GM19438 (cell line): ENCODE measurements around the gene NEIL3.

Experiments used
- ATAC-seq: cut with Tn5 transposase; IDR thresholded peaks from one replicate; pipeline ENCODE4 v1.9.1; 2021; ENCODE audit warnings: low read depth; ENCODE audit not compliant: unreplicated experiment

The NEIL3 gene

DNA sequence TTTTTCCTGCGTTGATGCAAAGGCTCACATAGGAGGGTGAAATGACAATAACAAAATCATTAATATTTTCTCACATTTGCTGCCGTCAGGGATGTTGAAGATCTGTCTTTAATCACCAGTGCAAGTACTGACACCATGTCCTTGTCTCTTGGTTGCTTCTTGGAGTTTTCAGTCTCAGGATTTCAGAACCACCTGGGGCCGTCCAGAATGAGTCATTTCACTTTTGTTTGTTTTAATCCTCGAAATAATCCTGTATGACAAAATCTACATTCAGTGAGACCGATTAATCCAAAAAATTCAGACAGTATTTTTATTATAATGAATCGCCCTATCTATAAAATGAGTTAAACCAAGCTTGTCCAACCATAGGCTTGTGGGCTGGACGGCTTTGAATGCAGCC, 47.2 kb downstream of the NEIL3 start:
- no peak for ATAC-seq

DNA sequence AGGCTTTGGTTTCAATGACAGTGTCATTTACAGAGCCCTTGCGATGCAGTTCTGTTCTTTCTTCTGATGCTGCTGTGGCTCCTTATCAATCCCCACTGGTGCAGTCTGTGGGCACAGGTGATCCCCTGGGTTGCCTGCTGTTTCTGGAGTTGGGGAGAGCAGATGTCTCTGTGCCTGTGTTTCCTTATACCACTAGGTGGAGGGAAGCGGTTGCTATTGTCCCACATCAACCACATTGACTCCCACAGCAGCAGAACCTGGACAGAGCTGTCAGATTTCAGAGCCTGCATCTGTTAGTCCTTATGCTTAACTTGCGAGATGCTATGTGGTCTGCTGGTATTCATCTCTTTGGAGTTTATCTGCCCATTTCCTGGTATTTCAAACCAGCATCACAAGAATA, 57.7 kb downstream of the NEIL3 start:
- ATAC-seq, result no peak

DNA sequence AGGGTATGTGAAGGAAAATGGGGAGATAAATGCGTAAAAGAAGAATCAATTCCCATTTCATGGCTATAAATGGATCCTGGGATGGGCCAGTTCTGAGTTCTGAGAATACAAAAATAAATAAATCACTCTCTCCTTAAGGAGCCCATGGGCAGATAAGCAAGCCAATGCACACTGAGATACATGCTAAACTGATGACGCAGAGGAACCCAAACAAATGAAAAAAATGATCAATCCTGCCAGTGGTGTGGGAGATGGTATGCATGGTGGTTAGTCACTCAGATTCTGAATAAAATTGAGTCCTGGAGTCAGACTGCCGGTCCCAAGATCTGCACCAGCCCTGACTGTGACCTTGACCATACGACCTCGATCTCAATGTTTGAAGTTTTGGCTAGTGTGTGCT, 59.7 kb downstream of the NEIL3 start:
- no peak for ATAC-seq

DNA sequence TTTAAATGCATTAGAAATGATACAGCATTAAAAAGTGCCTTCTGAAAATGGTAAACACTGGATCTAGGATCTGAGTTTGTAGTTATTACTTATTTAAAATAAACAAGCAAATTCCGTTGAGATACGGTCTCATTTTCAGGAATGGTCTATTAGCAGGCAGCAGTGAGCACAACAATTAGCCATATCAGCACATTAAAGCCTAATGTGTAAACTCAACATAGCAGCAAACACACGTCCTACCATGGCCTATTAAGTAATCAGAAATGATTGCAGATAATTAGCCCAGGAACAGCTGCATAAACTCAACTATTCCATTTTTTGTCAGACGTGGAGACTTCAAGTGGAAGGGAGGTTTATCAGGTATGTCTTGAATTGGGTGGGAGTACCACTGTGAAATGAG, 61.8 kb downstream of the NEIL3 start:
- ATAC-seq, result no peak

DNA sequence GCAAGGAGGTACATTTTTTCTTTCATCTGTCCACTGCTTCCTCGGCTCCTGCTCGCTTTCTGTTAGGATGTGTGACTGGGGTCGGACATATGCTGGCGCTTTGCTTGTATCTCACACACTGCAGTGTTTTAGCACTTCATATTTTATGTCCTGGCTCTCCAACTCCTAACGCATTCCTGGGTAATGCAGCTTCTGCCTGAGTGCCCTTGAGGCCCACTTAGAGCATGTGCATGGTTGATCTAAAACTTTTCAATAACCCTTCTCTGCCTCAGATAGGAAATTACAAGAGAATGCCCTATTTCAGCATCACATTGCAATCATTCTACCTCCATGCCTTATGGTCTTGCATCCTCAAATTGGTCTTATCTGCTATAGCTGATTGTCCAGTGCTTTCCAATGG, 65.3 kb downstream of the NEIL3 start:
- no peak for ATAC-seq

DNA sequence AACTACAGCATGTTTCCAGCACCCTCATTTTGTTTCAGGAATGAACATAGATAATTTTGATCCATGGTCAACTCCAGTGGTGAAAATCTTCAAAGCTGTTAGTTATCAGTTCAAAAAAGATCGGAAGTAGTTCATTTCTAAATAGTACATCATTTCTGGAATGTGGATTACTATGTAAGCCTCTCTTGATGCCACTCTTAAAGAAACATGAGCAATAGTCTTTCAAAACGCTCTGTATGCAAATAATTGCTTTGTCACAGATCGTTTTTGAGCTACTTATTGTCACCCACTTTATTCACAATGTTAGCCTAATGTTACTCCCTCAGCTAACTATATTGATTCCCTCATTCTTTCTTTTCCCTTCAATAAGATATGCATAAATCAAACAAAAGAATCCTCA, 65.7 kb downstream of the NEIL3 start:
- ATAC-seq, result no peak

DNA sequence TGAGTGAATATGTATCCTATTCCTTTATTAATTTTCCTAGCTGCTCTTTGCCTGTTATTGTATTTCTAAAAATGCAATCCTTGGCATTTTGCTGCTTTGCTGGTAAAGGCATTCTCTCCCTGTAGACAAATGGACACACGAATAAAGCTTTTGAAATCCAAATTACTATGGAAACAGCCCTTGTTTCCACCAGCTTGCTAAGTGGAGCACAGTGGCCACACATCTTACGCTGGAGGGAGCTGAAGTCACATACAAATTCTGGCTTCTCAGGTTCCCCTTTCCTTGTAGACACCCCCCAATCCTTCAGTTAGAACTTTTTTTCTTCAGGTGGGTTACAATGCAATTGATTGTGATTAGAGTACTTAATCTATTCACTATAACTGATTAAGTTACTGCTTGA, 66.3 kb downstream of the NEIL3 start:
- no peak for ATAC-seq

DNA sequence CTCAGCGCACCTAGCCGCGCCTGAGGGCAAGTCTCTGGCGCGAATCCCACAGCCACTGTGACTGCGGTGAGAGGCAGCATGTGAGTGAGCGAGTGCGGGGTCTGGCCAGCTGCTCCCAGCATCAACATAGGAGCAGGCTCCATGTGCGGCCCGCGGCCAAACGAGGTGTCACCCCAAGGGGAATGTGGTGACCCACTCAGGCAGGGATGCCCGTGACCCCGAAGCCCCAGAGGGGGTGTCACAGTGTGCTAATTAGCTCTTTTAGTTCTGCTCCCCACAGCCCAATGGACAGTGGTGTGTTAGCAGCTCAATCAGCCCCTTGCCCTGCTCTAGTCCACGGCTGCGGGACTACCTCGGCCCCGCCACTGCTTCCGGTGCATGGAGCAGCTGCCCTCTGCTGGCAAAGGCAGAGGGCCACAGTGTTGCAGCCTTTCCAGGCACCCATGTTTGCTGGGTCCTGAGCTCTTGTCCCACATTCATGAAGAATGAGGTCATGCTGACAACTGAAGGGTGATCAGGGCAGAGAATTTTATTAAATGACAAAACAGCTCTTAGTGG, 71.1 kb downstream of the NEIL3 start:
- no peak for ATAC-seq

DNA sequence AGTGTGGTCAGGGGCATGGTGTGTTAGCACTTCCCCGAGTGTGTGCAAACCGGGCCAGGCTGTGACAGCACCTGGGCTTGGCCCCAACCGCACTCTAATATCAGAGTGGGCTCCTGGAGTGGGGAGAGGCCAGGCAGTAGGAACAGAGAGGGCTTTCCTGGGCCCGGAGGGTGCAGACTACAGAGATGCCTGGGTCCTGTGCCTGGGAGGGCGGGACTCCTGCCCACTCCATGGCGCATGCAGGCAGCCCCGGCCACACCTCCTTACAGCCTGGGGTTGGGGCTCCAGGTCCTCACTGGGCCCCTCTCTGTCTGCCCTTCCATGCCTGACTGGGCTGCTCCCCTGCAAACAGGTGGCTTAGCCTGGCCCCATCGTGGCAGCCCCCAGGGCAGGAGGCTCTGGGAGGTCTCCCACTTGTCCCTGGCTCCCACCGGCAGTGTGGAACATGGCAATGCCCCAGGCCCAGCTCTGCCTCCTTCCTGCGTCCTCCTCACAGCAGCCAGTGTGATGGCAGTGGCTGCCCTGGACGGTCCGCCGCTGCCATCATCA, 72.2 kb downstream of the NEIL3 start:
- no peak for ATAC-seq

DNA sequence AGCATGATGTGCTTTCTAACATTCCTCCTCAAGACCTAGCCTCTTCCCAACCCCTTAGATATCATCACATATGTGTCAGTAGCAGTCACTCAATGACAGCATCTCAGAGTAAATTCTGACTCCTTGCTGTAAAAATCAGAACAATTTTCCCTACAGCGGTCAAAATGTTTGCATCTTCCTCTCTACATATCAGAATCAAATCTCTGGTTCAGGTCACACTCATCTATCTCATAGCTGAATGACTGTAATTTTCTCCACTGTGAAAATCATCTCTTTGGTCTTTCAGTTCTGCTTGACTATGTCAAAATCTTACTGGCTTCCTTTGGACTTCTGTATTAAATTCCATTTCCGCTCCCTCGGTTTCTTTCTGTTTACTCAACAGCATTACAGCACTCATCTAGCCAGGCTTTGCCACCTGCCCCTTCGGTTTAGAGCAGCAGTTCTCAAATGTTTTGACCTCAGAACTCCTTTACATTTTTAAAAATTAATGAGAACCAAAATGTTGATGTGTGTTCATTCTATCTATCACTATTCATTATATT, 75.3 kb downstream of the NEIL3 start:
- no peak for ATAC-seq

DNA sequence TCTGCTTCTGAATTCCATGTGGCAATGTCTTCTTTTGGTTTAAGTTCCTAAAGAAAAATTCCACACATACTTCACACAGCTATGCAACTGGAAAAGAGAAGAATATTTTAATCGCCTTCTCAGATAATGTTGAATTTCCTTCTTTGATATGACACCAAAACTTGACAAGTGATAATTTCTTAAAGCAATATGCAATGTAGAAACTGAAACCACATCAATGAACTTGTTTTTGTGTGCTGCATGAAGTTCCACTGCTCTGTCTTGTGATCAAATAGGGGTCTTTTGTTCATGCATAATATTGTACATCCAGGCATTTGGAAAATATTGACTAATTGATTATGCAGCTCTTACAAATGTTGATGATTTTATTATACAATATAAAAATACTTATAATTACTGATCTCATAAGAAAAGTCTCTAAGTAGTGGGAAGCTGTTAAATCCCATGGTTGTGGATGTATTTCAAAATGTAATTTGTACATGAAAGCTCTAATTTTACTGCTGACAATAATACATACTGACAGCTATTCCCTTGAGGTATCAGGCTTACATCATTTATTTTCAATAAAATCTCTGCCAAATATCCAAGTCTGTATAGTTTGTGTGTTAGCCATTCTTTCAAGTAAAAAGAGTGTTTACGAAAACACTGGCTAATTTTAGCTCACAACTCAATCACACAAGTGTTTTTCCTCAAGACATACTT, 76.1 kb downstream of the NEIL3 start:
- ATAC-seq, result no peak

DNA sequence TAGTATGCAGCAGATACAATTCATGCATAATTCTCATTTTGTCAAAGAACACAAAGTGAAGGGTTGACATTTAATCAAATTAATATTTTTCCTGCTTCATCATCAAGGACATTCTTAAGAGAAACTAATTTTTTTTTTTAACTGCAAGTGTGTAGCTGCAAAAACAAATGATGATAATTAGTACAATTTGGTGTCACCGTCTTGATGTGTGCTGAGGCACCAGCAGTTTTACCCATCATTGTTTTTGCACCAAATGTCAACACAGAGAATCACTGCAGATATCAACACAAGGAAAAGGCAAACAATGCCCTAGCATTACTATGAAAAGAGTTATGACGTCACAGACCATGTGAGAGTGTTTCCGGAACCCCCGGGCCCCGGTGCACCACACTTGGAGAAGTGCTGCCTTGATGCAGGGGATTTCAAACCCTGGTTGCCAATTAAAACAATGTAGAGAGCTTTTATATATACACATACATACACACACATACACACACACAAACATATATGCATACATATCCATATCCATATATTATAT, 76.7 kb downstream of the NEIL3 start:
- no peak for ATAC-seq

DNA sequence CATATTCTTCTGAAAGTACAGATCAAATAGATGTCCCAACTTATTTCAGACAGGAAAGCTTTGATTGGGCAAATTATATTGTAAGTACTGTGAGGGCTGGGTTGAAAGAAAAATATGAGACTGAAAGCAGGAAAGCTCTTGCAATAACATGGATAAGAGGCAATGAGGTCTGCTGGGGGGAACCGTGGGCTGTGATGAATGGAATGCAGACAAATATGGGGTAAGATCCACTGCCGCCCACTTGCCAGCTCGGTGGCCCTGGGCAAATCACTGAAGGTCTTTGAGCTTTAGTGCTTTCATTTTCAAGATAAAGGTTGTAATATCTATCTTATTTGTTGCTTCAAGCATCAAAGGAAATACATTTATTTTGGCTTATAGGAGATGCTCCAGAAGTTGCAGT, 81.6 kb downstream of the NEIL3 start:
- no peak for ATAC-seq

DNA sequence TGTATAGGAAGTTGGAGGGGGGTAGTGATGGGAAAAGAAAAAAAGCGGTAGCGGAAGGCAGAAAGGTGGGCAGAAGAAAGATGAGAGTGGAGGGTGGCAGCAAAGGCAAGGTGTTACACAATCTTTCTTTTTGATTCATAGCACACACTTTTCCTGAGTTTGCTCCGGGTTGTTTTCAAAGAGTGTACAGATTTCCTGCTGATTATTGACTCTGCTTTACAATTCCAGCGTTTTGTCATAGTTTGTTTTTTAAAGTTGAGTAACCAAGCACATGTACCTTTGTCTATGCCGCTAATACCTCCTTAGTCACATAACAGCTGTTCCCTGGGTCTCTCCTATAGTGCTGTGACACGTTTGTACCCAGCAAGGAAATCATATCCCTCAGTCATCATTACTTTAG, 82.3 kb downstream of the NEIL3 start:
- no peak for ATAC-seq

DNA sequence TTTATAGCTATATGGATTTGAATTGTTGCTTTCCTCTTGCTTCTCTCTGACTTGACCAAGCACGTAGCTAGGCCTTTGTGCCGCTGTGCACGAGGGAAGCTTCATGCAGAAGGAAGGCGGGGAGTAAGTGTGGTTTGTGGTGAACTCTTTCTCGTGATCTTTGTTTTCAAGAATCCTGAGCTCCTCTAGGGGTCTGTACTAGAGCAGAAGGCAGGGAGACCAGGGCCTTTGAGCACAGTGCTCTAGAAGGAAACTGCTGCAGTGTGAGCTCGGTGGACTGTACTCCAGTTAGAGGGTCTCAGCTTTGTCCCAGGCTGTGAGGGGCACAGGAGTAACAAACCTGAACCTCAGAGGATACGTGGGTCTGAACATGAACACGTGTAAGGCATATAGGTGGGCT, 83.6 kb downstream of the NEIL3 start:
- peak; percentile 84 for ATAC-seq

DNA sequence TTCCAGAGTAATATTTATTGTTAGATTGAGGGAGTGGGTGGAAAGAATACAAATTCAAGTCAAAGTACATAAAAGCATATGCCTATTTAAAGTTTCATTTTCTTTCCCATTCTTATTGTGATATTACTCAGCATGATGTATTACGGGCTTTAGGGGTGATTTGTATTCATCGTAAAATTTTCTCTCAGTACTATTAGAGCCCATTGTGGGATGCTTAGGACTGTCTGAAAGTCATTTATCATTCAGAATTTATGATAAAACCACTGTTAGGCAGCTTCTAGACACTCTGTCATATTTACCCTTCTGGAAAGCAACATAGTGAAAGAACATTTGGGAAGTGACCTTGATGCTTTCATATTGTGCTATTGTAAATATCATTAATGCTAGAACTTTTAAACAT, 86.7 kb downstream of the NEIL3 start:
- no peak for ATAC-seq

DNA sequence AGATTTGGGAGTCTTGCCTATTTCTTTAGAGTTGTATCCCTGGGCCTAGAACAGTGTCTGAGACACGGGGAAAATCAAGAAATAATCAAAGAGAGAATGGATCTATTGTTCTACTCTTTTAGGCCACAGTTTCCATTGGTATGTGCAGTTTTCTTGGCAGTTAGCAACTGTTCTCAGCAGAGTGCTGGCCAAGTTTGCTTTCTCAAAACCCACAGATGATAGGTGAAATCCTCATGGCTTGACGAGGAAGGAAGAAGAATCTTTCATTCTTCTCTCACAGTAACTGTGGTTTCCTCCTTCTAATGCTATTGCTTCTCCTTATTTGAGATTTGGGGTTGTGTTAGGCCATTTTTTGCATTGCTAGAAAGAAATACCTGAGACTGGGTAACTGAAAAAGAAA, 90.4 kb downstream of the NEIL3 start:
- no peak for ATAC-seq

DNA sequence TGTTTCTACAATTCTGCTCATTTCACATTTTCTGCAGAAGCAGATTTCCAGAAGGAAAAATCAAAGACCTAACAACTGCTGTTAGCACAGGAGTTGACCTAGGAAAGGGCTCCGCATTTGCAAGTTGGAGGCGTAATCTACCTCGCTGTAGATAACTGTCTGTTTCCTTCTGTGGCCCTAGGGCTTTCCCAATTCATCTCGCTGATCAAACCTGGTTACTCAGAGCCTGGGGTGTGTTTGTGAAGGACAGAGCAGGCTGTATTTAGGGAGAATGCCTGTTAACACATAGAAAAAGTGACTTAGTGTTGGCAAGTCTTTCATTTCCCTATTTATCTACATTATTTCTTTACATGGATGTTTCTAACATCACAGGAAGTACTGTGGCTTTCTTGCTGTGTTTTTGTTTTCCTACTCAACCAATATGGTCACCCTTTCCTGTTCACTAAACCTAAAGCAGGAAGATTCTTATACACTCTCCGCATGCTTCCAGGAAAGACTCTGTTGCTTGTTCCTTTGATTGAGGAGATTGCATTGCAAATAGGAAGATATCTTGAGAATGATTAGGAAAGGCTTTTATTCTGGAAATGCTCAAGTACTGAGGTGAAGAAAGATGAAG, 92.1 kb downstream of the NEIL3 start:
- ATAC-seq, result no peak

DNA sequence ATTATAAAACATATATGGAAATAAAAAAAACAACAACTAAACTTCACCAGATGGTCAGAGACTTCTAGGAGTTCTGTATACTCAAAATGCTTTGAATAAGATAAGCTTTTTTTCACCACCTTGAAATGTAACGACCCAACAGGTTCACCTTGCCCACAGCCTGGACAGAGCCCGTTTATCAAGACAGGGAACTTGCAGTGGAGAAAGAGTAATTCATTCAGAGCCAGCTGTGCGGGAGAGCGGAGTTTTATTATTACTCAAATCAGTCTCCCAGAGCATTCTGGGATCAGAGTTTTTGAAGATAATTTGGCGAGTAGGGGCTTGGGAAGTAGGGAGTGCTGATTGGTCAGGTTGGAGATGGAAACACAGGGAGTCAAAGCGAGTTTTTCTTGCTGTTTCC, 94.1 kb downstream of the NEIL3 start:
- ATAC-seq, result no peak

DNA sequence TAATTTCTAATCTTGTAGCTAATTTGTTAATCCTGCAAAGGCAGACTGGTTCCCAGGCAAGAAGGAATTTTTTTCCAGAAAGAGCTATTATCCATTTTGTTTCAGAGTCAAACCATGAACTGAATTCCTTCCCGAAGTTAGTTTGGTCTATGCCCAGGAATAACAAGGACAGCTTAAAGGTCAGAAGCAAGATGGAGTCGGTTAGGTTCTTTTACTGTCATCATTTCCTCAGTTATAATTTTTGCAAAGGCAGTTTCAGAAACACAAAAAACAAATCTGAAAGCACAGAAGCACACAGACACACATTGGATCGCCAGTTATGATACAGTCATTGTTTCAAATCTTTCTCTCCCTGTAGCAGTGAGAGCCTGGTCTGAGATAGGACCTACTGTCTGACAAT, 94.7 kb downstream of the NEIL3 start:
- ATAC-seq, result no peak

DNA sequence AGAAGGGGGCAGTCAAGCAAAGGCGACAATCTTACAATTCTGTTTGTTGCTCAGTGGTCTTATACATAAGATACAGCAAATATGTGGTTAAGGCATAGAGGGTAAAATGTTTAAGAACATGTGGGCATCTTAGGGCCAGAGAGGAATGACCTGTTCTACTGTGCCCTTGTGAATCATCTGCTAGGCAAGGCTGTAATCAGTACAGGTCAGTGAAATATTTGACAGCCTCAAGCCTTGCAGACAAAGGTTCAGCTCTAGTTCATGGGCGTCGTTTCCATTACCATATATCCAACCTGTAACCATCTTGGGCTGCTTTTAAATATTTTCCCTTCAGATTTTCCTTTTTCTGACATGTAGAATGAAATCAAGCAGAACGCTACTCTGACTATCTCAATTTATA, 95.3 kb downstream of the NEIL3 start:
- no peak for ATAC-seq

DNA sequence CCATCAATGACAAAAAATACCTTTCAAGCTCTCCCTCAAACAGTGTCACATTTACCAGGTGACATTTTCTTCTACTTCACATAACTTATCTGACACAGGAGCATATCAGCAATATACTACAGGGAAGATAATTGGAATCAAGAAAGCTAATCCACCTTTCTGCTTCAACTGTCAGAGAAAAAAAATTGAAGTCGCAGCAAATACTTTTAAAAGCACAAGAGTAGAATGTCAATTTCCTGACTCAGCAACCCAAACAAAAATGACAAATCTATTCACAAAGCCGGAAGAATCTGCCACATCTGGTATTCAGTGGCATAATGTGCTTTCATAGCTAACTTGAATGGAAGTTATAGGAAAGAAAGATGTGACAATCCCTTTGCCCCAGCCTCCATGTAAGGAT, 95.8 kb downstream of the NEIL3 start:
- ATAC-seq, result no peak
